K562 (cell line): ENCODE data around the gene TENM3. TPM values are rescaled to one million over a fixed set of nuclear protein-coding genes. Genes with fewer than 3 reads are reported as not detected.

Experiments
- ATAC-seq: fragments of 200-7000 bp; cut with Tn5 transposase; 3 replicates; pipeline ENCODE4 v1.9.1; 2020; ENCODE audit warnings: moderate library complexity
- BruUV-seq: library from RNA; stranded (reverse); fragments of 400-500 nt; replicated peaks from 2 replicates; lab custom pipeline; 2021; lab: Mats Ljungman, UMichigan
- CTCF ChIA-PET: fragments of 300-600 bp; formaldehyde crosslinking; extraction: SDS; loops from one replicate; lab custom pipeline; 2021; ENCODE audit warnings: low intra/inter-chr PET ratio; lab: Yijun Ruan, JAX
- POLR2A ChIA-PET: fragments of 300-600, 350-650 bp; sonication (Branson Sonifier 250); formaldehyde crosslinking; extraction: SDS; loops from one replicate; lab custom pipeline; 2021; ENCODE audit warnings: antibody characterized with exemption, inconsistent platforms; lab: Yijun Ruan, JAX
- DNase-seq, 4 experiments: peaks; one replicate each; pipeline versions ENCODE4 v3.0.0 to v3.0.0-alpha.2; 2011 to 2018; ENCODE audit warnings: low spot score in 3 of 4, mixed read lengths in 3 of 4; ENCODE audit errors: extremely low read depth in 1 of 4
- FAIRE-seq: peaks from 2 replicates; lab custom pipeline; 2011; peaks lifted over from hg19 to GRCh38; lab: Jason Lieb, UNC
- H2AFZ ChIP-seq: 2 replicates; pipeline ENCODE4 v1.6.0; 2011; ENCODE audit warnings: low read depth, low read length, control low read depth, inconsistent platforms
- H3K27ac ChIP-seq: fragments of 200-600 bp; 3 replicates; pipeline ENCODE4 v1.8.0; 2011; ENCODE audit warnings: low read depth, mild to moderate bottlenecking, control low read depth, inconsistent platforms, low read length, moderate library complexity, mixed read lengths; ENCODE audit errors: extremely low read depth
- H3K27me3 ChIP-seq, 2 experiments: fragments of 300-600 bp in 1 of 2; 2 replicates in 1 of 2; 3 replicates in 1 of 2; pipeline versions ENCODE4 v1.6.0 to v1.8.0; 2011; ENCODE audit warnings: inconsistent platforms in 2 of 2, low read length in 2 of 2, mild to moderate bottlenecking in 1 of 2, mixed read lengths in 1 of 2, moderate library complexity in 1 of 2; ENCODE audit not compliant: control insufficient read depth in 2 of 2, insufficient read depth in 2 of 2
- H3K36me3 ChIP-seq: fragments of 300-600 bp; 3 replicates; pipeline ENCODE4 v1.8.0; 2011; ENCODE audit warnings: mild to moderate bottlenecking, low read length, inconsistent platforms; ENCODE audit not compliant: control insufficient read depth, insufficient read depth
- H3K4me1 ChIP-seq, 2 experiments: fragments of 200-600 bp in 1 of 2; replicated peaks in 1 of 2; 2 replicates in 1 of 2; 3 replicates in 1 of 2; pipeline versions ENCODE4 v1.5.1 to v1.8.0; 2011; ENCODE audit warnings: inconsistent platforms in 2 of 2, low read length in 2 of 2, mild to moderate bottlenecking in 1 of 2, mixed read lengths in 1 of 2, moderate library complexity in 1 of 2; ENCODE audit not compliant: control insufficient read depth in 2 of 2, insufficient read depth in 2 of 2
- H3K4me2 ChIP-seq: 2 replicates; pipeline ENCODE4 v1.6.1; 2011; ENCODE audit warnings: low read length, control low read depth, inconsistent platforms, mixed read lengths; ENCODE audit not compliant: insufficient read depth
- H3K4me3 ChIP-seq: fragments of 200-600 bp; sonication (generic), shearing (Covaris generic); 2 replicates; pipeline ENCODE4 v1.5.1; 2016; ENCODE audit warnings: control low read depth, inconsistent platforms
- H3K79me2 ChIP-seq: fragments of 200-600 bp; 3 replicates; pipeline ENCODE4 v1.8.0; 2011; ENCODE audit warnings: low read length, inconsistent platforms; ENCODE audit not compliant: control insufficient read depth, insufficient read depth
- H3K9ac ChIP-seq, 2 experiments: 2 replicates each; pipeline versions ENCODE4 v1.6.0 to v1.6.1; 2011; ENCODE audit warnings: low read depth in 2 of 2, low read length in 2 of 2, control low read depth in 1 of 2, inconsistent platforms in 1 of 2, mild to moderate bottlenecking in 1 of 2, mixed read lengths in 1 of 2; ENCODE audit not compliant: insufficient read depth in 1 of 2
- H3K9me1 ChIP-seq: one replicate; pipeline ENCODE4 v1.6.0; 2011; ENCODE audit warnings: inconsistent platforms, mild to moderate bottlenecking, low read length, moderate library complexity; ENCODE audit not compliant: control insufficient read depth, insufficient read depth
- H3K9me3 ChIP-seq: replicated peaks from 2 replicates; pipeline ENCODE4 v1.5.1; 2011; ENCODE audit warnings: low read depth, low read length, inconsistent platforms; ENCODE audit not compliant: control insufficient read depth, insufficient read depth
- H4K20me1 ChIP-seq: replicated peaks from 2 replicates; pipeline ENCODE4 v1.6.1; 2011; ENCODE audit warnings: low read length, inconsistent platforms, mixed read lengths; ENCODE audit not compliant: control insufficient read depth, insufficient read depth
- ARNT ChIP-seq, 2 experiments: fragments of 450-650 bp; IDR thresholded peaks; 2 replicates each; pipeline ENCODE4 v1.6.1; 2016; ENCODE audit warnings: mild to moderate bottlenecking in 1 of 2
- BRD9 ChIP-seq: fragments of 450-650 bp; IDR thresholded peaks from 2 replicates; pipeline ENCODE4 v1.6.1; 2018; ENCODE audit warnings: low read depth; ENCODE audit not compliant: partially characterized antibody
- C11orf30 ChIP-seq: fragments of 450-650 bp; IDR thresholded peaks from 2 replicates; pipeline ENCODE4 v1.6.1; 2016; ENCODE audit warnings: low read depth, mild to moderate bottlenecking
- CCNT2 ChIP-seq: IDR thresholded peaks from 2 replicates; pipeline ENCODE4 v1.6.1; 2011; ENCODE audit warnings: borderline replicate concordance, low read depth, mild to moderate bottlenecking, moderate library complexity, mixed read lengths, low read length; ENCODE audit not compliant: insufficient read length; ENCODE audit errors: extremely low read depth
- CEBPG ChIP-seq, 3 experiments: fragments of 200-800 bp in 1 of 3; sonication (Bioruptor generic) in 1 of 3; sonication (generic) in 1 of 3; formaldehyde crosslinking in 1 of 3; IDR thresholded peaks in 2 of 3; conservative IDR thresholded peaks in 1 of 3; 2 replicates each; pipeline versions ENCODE4 v1.6.1 to v1.8.0; 2016 to 2022; ENCODE audit warnings: missing compliant biosample characterization in 2 of 3, missing genetic modification characterization in 2 of 3, mild to moderate bottlenecking in 1 of 3, missing genetic modification reagents in 1 of 3
- FOXK1 ChIP-seq: sonication (generic); formaldehyde crosslinking; IDR thresholded peaks from 2 replicates; pipeline ENCODE4 v1.8.0; 2022; ENCODE audit warnings: missing genetic modification reagents, mild to moderate bottlenecking, borderline replicate concordance
- LCOR ChIP-seq: sonication (generic); formaldehyde crosslinking; IDR thresholded peaks from 2 replicates; pipeline ENCODE4 v1.8.0; 2022; ENCODE audit warnings: mild to moderate bottlenecking, missing genetic modification reagents
- MAFF ChIP-seq: IDR thresholded peaks from 2 replicates; pipeline ENCODE4 v1.6.1; 2012; ENCODE audit warnings: low read length, improper control_type of control experiment
- MAFK ChIP-seq: IDR thresholded peaks from 2 replicates; pipeline ENCODE4 v1.6.1; 2011; ENCODE audit warnings: low read length, improper control_type of control experiment
- WHSC1 ChIP-seq: IDR thresholded peaks from one replicate; pipeline ENCODE4 v1.6.1; 2012; ENCODE audit warnings: low read length, control low read depth, inconsistent platforms
- ZNF316 ChIP-seq: fragments of 450-650 bp; IDR thresholded peaks from 2 replicates; pipeline ENCODE4 v1.6.1; 2016
- WGBS: fragments of 100-300 bp; shearing (Covaris generic); methylation state at CpG from one replicate; pipeline ENCODE4 v1.1.6; 2016; ENCODE audit warnings: low coverage, mixed read lengths; ENCODE audit not compliant: insufficient coverage; ENCODE audit errors: missing lambda C conversion rate; 5-methylcytosine and 5-hydroxymethylcytosine counted together
- in situ Hi-C: fragments of 300-500 bp; cut with MboI; formaldehyde crosslinking; loops from 4 replicates; pipeline ENCODE4 v1.15.0; 2018; ENCODE audit warnings: inconsistent platforms, mixed read lengths
- intact Hi-C: fragments of 100-400 bp; cut with micrococcal nuclease; formaldehyde crosslinking; loops from 2 replicates; pipeline ENCODE4 v1.14.2; 2022
- polyA plus RNA-seq, 8 experiments: library from polyadenylated mRNA; depleted of rRNA in 4 of 8; stranded (reverse) in 5 of 8; unstranded in 3 of 8; fragments of >200 nt; fragmentation: Nextera tagmentation in 2 of 8; fragmentation: Illumina TruSeq in 1 of 8; extraction: Ambion mirVana in 2 of 8; extraction: Trizol in 1 of 8; gene quantifications; 2 replicates each; pipeline versions ENCODE4 v1.2.1 to v1.2.3, GENCODE V29; 2011 to 2014; ENCODE audit warnings: inconsistent platforms in 1 of 8, missing spikeins in 1 of 8
- total RNA-seq, 7 experiments: library from RNA; depleted of rRNA in 6 of 7; stranded (reverse); fragments of >200 nt in 6 of 7; fragmentation: Illumina TruSeq in 2 of 7; extraction: Trizol in 2 of 7; gene quantifications; 2 replicates each; pipeline versions ENCODE4 v1.2.1 to v1.2.3, GENCODE V29; 2011 to 2021; ENCODE audit warnings: low replicate concordance in 1 of 7
- TF ChIP-seq, protein P1 (sequence below), 2 experiments: fragments of 450-650 bp; IDR thresholded peaks; 2 replicates each; pipeline ENCODE4 v1.6.1; 2016
- TF ChIP-seq, protein P2 (sequence below): sonication (generic); formaldehyde crosslinking; IDR thresholded peaks from 2 replicates; pipeline ENCODE4 v1.8.0; 2022; ENCODE audit warnings: mild to moderate bottlenecking, missing genetic modification reagents
- TF ChIP-seq, protein P3 (sequence below): fragments of 450-650 bp; IDR thresholded peaks from 2 replicates; pipeline ENCODE4 v1.6.1; 2017; ENCODE audit warnings: antibody characterized with exemption

The TENM3 gene
- total and polyA plus RNA-seq, 9 of the 15 experiments (the other 6 are each of a cell fraction or from before 2014, with no cell fraction given) = 0.01 to 0.02 TPM; not detected in 7

DNA sequence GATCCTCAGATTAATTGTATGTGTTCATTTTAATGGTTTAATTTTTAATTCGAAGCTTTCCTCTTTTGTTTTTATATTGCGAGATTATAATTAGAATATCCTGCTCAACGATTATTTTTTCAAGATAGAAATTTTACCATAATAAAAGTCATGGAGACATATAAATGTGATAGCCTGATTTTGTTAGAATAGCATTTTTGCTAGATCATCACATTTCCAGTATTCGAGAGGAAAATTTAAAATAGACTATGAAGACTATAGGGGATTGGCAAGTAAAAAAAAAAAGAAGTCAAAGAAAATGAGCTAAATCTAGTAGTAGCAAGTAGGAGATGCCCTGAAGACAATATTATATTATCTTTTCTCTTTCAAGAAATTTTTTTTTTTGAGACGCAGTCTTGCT, 60.6 kb downstream of the TENM3 start:
- intact Hi-C loops = no loop called here
- CTCF ChIA-PET = no interaction called here
- WGBS = 0% methylated on average over 5 of the region's 5 CpGs

More for the DNA sequence above, 60.6 kb downstream of the TENM3 start:
- DNase-seq (no peak), ATAC-seq (no peak), FAIRE-seq (no peak)
- no TSS peak for BruUV-seq
- H2AFZ ChIP-seq = no peak overlapping the region
- no peak overlapping the region for H3K9ac ChIP-seq
- H3K4me2 ChIP-seq = no peak overlapping the region
- POLR2A ChIA-PET = no interaction called here
- no peaks in the 10 kb centered on the region for H3K9me3 ChIP-seq
- no peak overlapping the region for H3K27ac ChIP-seq
- no peaks in the 10 kb centered on the region for H4K20me1 ChIP-seq
- in situ Hi-C loops = no loop called here
- H3K27me3 ChIP-seq = no peaks in the 10 kb centered on the region
- H3K4me1 ChIP-seq = no peaks in the 10 kb centered on the region
- no peaks in the 10 kb centered on the region for H3K79me2 ChIP-seq
- no peaks in the 10 kb centered on the region for H3K36me3 ChIP-seq
- H3K4me3 ChIP-seq = no peak overlapping the region
- H3K9me1 ChIP-seq = no peaks in the 10 kb centered on the region
- TF ChIP-seq WHSC1 (no peak), ARNT (IDR thresholded peaks at IDR 0.05) (no peak), FOXK1 (CRISPR knock-in tag) (no peak), ZNF316 (peak; percentile 77), MAFK (peak; percentile 43; the same call in 1 of the 2 replicates), LCOR (CRISPR knock-in tag) (no peak), C11orf30 (peak; percentile 45; the same call in 1 of the 2 replicates), BRD9 (no peak), CCNT2 (no peak), CEBPG (CRISPR knock-in tag; IDR thresholded peaks at IDR 0.05) (no peak), CEBPG (tag; conservative IDR thresholded peaks at IDR 0.05 in 1 of 2, IDR thresholded peaks at IDR 0.05 in 1 of 2) (no peak), MAFF (peak; percentile 52; the same call in 1 of the 2 replicates)
- TF ChIP-seq, protein P1, sequence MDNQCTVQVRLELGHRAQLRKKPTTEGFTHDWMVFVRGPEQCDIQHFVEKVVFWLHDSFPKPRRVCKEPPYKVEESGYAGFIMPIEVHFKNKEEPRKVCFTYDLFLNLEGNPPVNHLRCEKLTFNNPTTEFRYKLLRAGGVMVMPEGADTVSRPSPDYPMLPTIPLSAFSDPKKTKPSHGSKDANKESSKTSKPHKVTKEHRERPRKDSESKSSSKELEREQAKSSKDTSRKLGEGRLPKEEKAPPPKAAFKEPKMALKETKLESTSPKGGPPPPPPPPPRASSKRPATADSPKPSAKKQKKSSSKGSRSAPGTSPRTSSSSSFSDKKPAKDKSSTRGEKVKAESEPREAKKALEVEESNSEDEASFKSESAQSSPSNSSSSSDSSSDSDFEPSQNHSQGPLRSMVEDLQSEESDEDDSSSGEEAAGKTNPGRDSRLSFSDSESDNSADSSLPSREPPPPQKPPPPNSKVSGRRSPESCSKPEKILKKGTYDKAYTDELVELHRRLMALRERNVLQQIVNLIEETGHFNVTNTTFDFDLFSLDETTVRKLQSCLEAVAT (IDR thresholded peaks at IDR 0.05) = no peak
- TF ChIP-seq, protein P2, sequence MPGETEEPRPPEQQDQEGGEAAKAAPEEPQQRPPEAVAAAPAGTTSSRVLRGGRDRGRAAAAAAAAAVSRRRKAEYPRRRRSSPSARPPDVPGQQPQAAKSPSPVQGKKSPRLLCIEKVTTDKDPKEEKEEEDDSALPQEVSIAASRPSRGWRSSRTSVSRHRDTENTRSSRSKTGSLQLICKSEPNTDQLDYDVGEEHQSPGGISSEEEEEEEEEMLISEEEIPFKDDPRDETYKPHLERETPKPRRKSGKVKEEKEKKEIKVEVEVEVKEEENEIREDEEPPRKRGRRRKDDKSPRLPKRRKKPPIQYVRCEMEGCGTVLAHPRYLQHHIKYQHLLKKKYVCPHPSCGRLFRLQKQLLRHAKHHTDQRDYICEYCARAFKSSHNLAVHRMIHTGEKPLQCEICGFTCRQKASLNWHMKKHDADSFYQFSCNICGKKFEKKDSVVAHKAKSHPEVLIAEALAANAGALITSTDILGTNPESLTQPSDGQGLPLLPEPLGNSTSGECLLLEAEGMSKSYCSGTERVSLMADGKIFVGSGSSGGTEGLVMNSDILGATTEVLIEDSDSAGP (CRISPR knock-in tag) = no peak
- TF ChIP-seq, protein P3, sequence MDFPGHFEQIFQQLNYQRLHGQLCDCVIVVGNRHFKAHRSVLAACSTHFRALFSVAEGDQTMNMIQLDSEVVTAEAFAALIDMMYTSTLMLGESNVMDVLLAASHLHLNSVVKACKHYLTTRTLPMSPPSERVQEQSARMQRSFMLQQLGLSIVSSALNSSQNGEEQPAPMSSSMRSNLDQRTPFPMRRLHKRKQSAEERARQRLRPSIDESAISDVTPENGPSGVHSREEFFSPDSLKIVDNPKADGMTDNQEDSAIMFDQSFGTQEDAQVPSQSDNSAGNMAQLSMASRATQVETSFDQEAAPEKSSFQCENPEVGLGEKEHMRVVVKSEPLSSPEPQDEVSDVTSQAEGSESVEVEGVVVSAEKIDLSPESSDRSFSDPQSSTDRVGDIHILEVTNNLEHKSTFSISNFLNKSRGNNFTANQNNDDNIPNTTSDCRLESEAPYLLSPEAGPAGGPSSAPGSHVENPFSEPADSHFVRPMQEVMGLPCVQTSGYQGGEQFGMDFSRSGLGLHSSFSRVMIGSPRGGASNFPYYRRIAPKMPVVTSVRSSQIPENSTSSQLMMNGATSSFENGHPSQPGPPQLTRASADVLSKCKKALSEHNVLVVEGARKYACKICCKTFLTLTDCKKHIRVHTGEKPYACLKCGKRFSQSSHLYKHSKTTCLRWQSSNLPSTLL = no peak
